Kidney tubule cell (primary cell): ENCODE data around the gene SULF2.

Experiments
- DNase-seq: peaks from one replicate; pipeline ENCODE4 v3.0.0-alpha.2; 2018; ENCODE audit warnings: low spot score

SULF2 gene

DNA sequence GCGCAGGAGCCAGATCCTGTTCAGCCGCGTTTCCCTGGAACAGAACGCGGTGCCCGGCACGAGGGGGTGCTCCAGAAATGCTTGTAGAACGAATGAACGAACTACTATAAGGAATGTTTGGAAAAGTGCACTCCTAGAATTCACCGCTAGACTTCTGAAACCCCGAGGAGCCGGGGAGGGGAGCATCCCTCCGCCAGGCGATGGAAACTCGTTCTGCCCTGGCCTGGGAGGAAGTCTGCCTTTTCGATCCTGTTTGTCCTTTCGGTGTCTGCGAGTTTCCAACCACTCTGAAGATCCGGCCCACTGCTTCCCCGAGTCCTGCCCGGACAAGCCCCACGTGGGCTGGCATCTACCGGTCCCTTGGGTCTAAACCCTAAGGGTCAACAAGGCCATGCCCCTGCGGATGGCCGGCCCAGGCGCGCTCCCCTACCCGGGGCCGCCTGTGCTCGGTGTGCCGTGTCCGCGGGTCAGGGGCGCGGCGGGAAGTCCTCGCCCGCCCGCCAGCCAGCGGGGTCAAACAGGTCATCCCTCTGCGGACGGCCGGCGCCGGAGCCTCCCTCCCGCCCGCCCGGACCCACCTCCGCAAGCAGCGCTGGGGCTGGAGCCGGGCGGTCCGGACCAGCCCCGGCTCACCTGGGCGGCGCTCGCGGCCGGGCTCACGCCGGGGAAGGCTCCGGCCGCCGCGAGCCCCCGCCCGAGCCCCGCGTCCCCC lies 526 bp downstream of the SULF2 start:
- DNase-seq, result peak; percentile 67

DNA sequence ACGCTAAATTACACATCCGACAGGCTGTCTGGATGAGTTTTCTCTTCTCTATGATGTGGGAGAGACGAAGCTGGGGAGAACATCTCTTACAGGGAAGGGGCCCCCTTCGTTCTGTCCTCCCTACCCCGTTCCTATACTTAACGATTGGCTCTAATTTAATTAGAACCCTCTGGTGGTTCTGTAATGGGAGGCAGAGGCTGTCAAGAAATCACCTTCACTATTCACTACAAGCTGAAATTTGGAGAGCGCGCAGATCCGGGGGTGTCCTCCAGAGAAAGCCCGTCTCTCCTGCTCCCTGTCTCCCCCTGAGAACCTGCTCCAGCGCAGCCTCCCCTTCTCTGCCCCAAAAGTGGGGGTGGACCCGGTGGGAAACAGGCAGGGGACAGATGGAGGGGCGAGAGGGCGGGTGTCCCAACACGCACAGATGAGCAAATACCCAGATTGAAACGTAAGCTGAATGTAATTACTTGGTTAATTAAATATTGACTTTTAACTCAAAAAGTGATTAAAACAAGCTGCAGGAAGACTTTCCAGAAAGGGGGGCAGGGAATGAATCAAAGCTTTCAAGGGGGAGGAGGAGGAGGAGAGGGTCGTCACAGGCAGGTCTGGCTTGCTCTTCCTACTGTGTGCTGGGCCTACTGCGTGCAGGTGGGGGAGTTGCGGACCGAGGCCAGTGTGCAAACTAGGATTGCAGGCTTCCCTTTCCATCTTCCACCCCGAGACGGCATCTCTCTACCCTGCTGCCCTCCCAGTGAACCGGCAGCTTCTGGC lies 1.3 kb downstream of the SULF2 start:
- no peak for DNase-seq

GRCh38 chr20:47782920-47783552 lies 2.2 kb downstream of the SULF2 start:
- DNase-seq, result no peak

DNA sequence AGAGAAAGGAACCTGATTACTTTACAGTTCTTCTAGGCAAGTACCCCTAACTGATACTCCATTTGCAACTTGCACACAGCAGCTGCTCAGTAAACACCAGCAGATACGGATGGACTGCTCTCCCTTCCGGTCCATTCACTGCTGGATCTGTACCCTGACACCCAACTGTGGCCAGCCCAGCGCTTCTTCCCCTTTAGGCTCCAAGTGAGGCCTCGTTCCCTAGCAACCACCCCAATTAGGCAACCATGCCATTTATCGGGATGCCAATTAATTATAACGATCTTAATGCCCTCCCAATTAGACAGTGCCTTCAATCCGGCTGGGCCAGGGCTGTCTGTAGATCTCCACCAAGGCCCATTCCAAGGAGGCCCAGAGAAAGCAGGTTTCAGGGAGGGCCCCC lies 3.2 kb downstream of the SULF2 start:
- DNase-seq, result no peak

DNA sequence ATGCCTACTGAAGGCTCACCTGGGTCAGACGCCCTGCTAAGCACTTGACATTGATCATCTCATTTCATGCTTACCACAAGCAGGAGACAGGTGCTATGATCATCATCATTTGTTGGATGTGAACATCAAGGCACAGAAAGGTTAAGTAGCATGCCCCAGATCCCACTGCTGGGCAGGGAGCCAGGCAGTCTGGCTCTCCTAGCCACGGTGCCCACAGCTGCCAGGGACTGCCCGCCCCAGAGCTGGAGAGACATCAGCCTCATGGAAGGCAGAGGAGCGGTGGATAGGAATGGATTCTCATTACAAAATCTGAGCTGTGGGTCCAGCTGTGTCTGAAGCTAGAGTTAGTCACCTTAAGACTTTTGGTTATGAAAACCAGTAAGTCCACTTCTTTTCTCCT lies 3.6 kb downstream of the SULF2 start:
- DNase-seq, result no peak

- no peak for DNase-seq
Observed at GRCh38 chr20:47780720-47781389, 4.4 kb downstream of the SULF2 start.

DNA sequence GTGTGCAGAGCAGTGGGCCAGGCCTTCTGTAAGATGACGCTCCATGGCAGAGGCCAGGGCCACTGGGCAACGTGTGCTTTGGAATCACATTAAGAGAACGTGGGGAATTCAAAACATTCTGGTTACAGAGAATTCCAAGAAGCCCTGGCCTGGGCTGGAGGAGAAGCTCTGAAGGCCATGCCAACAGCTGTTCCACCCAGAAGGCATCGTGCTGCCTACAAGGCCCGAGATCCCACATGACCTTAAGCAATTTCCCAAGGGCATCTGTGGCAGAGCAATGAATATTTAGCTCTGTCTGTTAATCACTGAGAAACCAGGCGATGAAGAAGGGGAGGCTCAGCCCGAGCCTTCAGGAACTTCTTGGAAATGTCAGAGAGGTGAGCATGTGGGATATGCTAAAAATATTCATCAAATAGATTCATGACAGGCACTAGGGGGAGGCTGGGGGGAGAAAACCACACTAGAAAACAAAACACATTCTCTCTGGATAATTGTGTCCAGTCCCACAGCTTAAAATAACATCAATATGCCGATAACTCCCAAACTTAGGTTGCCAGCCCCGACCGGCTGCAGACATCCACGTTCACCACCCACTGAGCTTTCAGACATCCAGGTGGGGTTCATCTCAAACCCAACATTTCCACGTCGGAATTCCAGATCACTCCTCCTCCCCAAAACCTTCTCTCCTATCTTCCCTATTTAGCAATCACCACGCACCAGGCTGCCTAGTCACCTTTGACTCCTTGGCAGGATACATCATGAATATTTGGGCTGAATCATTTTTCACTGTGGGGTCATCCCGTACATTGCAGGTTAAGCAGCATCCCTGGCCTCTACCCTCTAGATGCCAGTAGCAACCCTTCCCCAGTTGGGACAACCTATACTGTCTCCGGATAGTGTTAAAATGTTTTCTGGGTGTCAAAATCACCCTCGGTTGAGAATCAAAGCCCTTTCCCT lies 6.6 kb downstream of the SULF2 start:
- no peak for DNase-seq

GRCh38 chr20:47777220-47777619 lies 8.1 kb downstream of the SULF2 start:
- DNase-seq, result no peak

DNA sequence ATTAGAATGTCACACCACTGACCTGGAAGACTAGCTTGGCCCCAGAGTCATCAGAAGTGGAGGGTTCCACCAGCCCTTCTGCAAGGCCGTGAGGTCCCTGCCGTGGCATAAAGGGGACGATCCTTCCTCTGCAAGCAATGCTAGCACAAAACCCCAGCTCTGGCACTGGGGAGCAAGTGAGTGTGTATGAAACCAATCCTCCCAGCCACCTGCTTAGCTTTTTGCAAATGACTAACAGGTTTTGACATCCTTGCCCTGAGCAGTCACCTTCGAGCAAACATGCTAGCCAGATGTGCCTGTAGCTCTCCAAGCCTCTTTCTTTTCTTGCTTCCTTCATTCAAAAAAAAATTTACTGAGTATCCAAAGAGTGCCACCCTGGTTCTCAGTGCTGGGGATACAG lies 8.6 kb downstream of the SULF2 start:
- no peak for DNase-seq

GRCh38 chr20:47775841-47776240 lies 9.4 kb downstream of the SULF2 start:
- no peak for DNase-seq

- DNase-seq, result no peak
Observed at GRCh38 chr20:47775039-47775438, 10.2 kb downstream of the SULF2 start.

DNA sequence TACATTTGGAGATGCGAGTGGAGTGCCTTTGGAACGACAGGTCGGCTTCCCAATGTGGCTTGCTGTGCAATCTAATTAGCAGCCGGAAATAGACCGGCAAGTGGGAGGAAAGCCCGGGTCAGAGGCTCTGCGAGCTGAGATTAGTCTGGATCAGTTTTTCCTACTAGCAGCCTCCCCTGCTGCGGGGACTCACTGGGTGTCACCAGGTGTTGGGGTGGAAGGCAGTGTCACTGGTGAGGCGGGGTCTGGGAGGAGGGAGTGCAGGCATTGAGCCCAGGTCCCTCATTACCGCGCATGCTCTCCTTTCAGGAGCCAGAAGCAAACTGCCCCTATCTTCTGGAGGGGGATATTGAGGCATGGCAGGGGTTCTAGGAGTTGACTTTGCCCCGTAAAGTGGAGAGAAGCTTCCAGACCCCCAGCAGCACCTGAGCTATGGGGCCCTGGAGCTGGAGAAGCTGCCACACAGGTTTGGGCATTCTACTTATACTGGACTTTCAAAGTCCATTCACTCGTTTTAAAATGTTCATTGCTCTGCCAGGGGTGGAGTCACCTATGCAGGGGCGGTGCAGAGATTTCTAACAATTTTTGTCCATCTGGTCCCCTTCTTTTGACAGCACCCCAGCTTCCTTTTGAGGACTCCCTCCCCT lies 11.0 kb downstream of the SULF2 start:
- DNase-seq, result peak; percentile 6

DNA sequence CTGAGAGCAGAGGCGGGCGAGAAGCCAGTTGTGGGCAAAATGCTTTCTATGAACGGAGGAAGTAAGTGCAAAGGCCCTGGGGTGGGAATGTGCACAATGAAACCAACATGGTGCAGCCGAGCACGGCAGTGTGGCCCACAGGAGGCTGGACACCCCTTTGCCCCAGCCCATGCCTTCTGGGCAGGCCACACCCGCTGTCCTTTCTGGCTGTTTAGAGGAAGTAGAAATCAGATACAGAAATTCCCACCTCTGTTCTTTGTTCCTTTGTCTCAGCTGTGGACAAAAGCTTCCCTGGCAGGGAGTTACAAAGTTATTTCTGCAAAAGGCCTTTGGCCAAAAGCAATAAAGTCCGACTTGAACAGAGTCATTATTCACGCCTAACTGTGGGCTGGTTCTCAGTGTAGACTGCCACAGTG lies 11.9 kb downstream of the SULF2 start:
- DNase-seq, result no peak

GRCh38 chr20:47770935-47771334 lies 14.3 kb downstream of the SULF2 start:
- DNase-seq, result no peak

- DNase-seq, result no peak
Observed at GRCh38 chr20:47768016-47768824, 17.1 kb downstream of the SULF2 start.

- DNase-seq, result peak; percentile 29
Observed at GRCh38 chr20:47765691-47766594, 19.3 kb downstream of the SULF2 start.

DNA sequence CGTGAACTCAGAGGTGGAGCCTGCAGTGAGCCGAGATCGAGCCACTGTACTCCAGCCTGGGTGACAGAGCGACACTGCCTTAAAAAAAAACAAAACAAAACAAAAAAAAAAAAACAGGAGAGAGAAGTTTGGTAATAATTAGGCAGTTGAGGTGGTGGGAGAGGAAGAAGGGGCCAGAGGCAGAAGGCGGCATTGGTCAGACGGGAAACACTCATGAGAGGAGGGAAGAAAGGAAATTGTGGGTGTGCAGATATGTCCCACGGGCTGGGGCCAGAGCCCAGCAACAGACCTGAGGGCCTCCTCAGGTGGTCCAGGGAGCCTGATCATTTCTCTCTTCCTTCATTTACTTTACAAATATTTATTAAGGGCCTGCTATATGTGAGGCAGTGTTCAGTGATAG lies 20.0 kb downstream of the SULF2 start:
- no peak for DNase-seq

- DNase-seq, result no peak
Observed at GRCh38 chr20:47764154-47764733, 21.0 kb downstream of the SULF2 start.
